SU-DHL-6 (cell line): ENCODE results near the gene IFIT1.

Experiments
- H2AFZ ChIP-seq: fragments of 200-600 bp; sonication (generic); 2 replicates; pipeline ENCODE4 v1.6.1; 2014; ENCODE audit warnings: low read depth, mild to moderate bottlenecking, moderate library complexity, mixed read lengths, antibody characterized with exemption, low read length; ENCODE audit not compliant: severe bottlenecking
- H3F3A ChIP-seq: fragments of 200-600 bp; shearing (Covaris generic); 2 replicates; pipeline ENCODE4 v1.6.0; 2016; ENCODE audit warnings: antibody characterized with exemption, mild to moderate bottlenecking; ENCODE audit not compliant: insufficient read depth
- H3K27ac ChIP-seq: fragments of 200-600 bp; sonication (generic); 2 replicates; pipeline ENCODE4 v1.5.1; 2016; ENCODE audit warnings: low read depth, mild to moderate bottlenecking, low read length, moderate library complexity, mixed read lengths
- H3K27me3 ChIP-seq: fragments of 200-600 bp; sonication (generic), shearing (Covaris generic); 2 replicates; pipeline ENCODE4 v1.6.0; 2014; ENCODE audit warnings: mild to moderate bottlenecking, low read length
- H3K36me3 ChIP-seq: fragments of 200-600 bp; sonication (generic); 2 replicates; pipeline ENCODE4 v1.6.1; 2014; ENCODE audit warnings: mild to moderate bottlenecking, low read length, mixed read lengths
- H3K4me2 ChIP-seq: fragments of 300-600, 200-600 bp; shearing (Covaris generic), sonication (generic); 2 replicates; pipeline ENCODE4 v1.6.0; 2014; ENCODE audit warnings: low read length, low read depth, mild to moderate bottlenecking; ENCODE audit not compliant: poor library complexity, severe bottlenecking
- H3K4me3 ChIP-seq: fragments of 200-600 bp; sonication (generic); 2 replicates; pipeline ENCODE4 v1.5.1; 2014; ENCODE audit warnings: antibody characterized with exemption, low read length, mild to moderate bottlenecking, mixed read lengths; ENCODE audit not compliant: insufficient read depth, poor library complexity, severe bottlenecking
- H3K79me2 ChIP-seq: fragments of 200-600 bp; sonication (generic); 2 replicates; pipeline ENCODE4 v1.6.1; 2014; ENCODE audit warnings: mild to moderate bottlenecking, low read length, moderate library complexity; ENCODE audit not compliant: insufficient read depth
- H3K9ac ChIP-seq: fragments of 200-600 bp; sonication (generic); 2 replicates; pipeline ENCODE4 v1.7.0; 2014; ENCODE audit warnings: mild to moderate bottlenecking, low read length
- H3K9me2 ChIP-seq: fragments of 200-600 bp; sonication (generic); replicated peaks from 2 replicates; pipeline ENCODE4 v1.6.1; 2014; ENCODE audit warnings: low read length; ENCODE audit not compliant: insufficient read depth
- H3K9me3 ChIP-seq: fragments of 200-600 bp; sonication (generic); 2 replicates; pipeline ENCODE4 v1.6.1; 2014; ENCODE audit warnings: low read length, mixed read lengths; ENCODE audit not compliant: insufficient read depth
- H4K20me1 ChIP-seq: fragments of 200-600 bp; sonication (generic); 2 replicates; pipeline ENCODE4 v1.6.1; 2014; ENCODE audit warnings: low read depth, mild to moderate bottlenecking, antibody characterized with exemption, low read length, moderate library complexity, mixed read lengths
- EZH2phosphoT487 ChIP-seq: fragments of 200-600 bp; sonication (generic), shearing (Covaris generic); conservative IDR thresholded peaks from 2 replicates; pipeline ENCODE4 v1.6.1; 2018; ENCODE audit warnings: mild to moderate bottlenecking, antibody characterized with exemption, low read length, moderate library complexity, mixed read lengths
- TF ChIP-seq, protein P1 (sequence below): fragments of 200-600 bp; sonication (generic); IDR thresholded peaks from one replicate; pipeline ENCODE4 v1.5.1; 2017; ENCODE audit warnings: antibody characterized with exemption, mild to moderate bottlenecking, low read length, moderate library complexity; ENCODE audit not compliant: insufficient read depth, poor library complexity, severe bottlenecking

Gene IFIT1, protein sequence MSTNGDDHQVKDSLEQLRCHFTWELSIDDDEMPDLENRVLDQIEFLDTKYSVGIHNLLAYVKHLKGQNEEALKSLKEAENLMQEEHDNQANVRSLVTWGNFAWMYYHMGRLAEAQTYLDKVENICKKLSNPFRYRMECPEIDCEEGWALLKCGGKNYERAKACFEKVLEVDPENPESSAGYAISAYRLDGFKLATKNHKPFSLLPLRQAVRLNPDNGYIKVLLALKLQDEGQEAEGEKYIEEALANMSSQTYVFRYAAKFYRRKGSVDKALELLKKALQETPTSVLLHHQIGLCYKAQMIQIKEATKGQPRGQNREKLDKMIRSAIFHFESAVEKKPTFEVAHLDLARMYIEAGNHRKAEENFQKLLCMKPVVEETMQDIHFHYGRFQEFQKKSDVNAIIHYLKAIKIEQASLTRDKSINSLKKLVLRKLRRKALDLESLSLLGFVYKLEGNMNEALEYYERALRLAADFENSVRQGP

DNA sequence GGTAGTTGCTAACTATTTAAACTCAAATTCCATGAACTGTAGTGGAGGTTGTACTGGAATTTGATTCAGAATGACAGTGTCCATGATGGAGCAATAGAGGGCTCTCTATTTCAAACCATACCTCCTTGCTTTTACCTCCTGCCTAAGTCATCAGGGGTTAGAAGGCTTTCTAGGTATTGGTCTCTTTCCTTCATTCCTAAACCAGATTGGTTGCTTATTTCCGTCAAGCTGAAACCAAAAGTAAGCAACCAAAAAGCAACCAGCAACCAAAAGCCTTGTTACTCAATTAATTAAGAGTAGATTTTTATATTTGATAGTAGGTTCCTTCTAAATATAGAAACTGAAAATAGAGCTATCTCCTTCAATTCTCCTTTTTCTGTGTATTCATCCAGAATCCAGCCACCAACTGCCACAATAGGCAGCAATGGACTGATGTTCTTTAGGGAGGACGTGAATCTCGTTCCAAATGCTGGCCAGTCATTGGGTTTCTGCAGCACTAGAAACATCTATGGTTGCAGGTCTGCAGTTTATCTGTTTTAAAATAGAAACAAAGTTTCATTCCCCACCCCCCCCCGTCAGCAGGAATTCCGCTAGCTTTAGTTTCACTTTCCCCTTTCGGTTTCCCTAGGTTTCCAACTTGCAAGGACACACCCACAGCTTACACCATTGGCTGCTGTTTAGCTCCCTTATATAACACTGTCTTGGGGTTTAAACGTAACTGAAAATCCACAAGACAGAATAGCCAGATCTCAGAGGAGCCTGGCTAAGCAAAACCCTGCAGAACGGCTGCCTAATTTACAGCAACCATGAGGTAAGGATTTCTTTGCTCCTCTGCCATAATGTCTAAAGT lies at the start of gene IFIT1:
TSS of gene IFIT1 (plus strand) at position 717 of the 850 bp plus-strand sequence. CDS start at position 807, 90 bp downstream.
- TF ChIP-seq, protein P1, sequence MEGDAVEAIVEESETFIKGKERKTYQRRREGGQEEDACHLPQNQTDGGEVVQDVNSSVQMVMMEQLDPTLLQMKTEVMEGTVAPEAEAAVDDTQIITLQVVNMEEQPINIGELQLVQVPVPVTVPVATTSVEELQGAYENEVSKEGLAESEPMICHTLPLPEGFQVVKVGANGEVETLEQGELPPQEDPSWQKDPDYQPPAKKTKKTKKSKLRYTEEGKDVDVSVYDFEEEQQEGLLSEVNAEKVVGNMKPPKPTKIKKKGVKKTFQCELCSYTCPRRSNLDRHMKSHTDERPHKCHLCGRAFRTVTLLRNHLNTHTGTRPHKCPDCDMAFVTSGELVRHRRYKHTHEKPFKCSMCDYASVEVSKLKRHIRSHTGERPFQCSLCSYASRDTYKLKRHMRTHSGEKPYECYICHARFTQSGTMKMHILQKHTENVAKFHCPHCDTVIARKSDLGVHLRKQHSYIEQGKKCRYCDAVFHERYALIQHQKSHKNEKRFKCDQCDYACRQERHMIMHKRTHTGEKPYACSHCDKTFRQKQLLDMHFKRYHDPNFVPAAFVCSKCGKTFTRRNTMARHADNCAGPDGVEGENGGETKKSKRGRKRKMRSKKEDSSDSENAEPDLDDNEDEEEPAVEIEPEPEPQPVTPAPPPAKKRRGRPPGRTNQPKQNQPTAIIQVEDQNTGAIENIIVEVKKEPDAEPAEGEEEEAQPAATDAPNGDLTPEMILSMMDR: no peak
- no peak for TF ChIP-seq EZH2phosphoT487
- no peaks in the 10 kb centered on the region for H3K9me3 ChIP-seq
- no peaks in the 10 kb centered on the region for H3K27me3 ChIP-seq
- no peaks in the 10 kb centered on the region for H3K9me2 ChIP-seq
- H3F3A ChIP-seq: no peaks in the 10 kb centered on the region
- H3K36me3 ChIP-seq: no peaks in the 10 kb centered on the region
- no peak within 1 kb of the TSS for H3K9ac ChIP-seq
- peak within 1 kb of the TSS; percentile 34 for H3K4me2 ChIP-seq
- H2AFZ ChIP-seq: no peak within 1 kb of the TSS
- H4K20me1 ChIP-seq: no peaks in the 10 kb centered on the region
- H3K4me3 ChIP-seq: no peak within 1 kb of the TSS
- H3K79me2 ChIP-seq: no peaks in the 10 kb centered on the region
- H3K27ac ChIP-seq: no peak within 1 kb of the TSS

DNA sequence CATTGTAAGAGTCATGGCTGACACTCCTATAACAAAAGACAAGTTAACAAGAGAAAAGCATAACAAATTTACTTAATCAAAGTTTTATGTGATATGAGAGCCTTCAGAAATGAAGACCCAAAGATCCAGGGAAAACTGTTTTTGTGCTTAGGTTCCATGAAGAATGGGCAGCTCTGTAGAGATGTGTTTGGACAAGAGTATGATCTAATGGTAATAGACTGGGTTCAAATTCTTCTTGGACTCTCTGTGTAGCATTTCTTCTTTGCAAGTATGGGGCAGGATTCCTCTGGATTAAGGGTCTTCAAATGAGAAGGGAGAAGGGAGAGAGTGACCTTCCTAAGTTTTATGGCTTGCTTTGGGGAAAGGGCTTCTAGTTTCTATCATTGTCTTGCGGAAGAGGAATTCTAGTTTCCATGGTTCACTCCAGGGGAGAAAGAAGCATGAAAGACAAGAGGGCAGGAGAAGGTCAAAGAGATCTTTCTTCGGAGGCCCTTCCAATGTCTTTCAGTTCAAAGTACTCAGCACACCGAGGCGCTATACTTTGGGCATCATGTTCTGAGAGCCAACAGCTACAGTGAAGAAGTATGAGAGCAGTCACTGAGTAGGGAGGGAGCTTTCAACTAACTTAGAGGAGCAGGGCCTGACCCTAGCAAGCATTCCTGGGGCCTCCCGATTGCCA lies 49.2 kb upstream of the IFIT1 start:
- Histone ChIP-seq H4K20me1 (no peaks in the 10 kb centered on the region), H3K4me2 (no peak overlapping the region), H3K79me2 (no peaks in the 10 kb centered on the region), H3K9ac (no peak overlapping the region), H3K9me2 (no peaks in the 10 kb centered on the region), H3K27me3 (0 out of 2 replicates have a peak, but pooled peaks cover 3% of the 10 kb centered on the region), H3K36me3 (no peaks in the 10 kb centered on the region), H3F3A (no peaks in the 10 kb centered on the region), H3K4me3 (no peak overlapping the region), H2AFZ (no peak overlapping the region), H3K9me3 (no peaks in the 10 kb centered on the region), H3K27ac (no peak overlapping the region)
- TF ChIP-seq EZH2phosphoT487: no peak
- TF ChIP-seq, protein P1: no peak

DNA sequence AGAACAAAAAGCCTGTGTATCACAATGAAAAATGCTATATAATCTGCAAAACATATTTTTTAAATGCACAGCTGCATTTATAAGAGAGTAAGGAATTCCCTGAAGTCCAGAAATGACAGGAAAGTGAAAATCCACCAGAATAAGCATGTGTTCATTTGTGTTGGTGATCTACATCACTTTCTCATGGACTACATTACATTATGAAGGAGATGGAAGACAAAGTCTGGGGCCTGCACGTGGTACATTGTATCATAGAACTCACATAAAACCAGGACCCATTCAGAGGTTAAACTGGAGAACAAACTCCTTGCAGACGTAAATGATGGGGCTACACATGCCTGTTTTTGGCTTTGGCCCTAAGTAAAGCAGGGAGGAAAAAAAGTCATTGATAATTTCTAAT lies 48.3 kb upstream of the IFIT1 start:
- Histone ChIP-seq H3K9me2 (no peaks in the 10 kb centered on the region), H3K4me3 (no peak overlapping the region), H3K9me3 (no peaks in the 10 kb centered on the region), H3K36me3 (no peaks in the 10 kb centered on the region), H3K27ac (no peak overlapping the region), H3K4me2 (no peak overlapping the region), H3K27me3 (0 out of 2 replicates have a peak, but pooled peaks cover 3% of the 10 kb centered on the region), H4K20me1 (no peaks in the 10 kb centered on the region), H3K79me2 (no peaks in the 10 kb centered on the region), H3F3A (no peaks in the 10 kb centered on the region), H2AFZ (no peak overlapping the region), H3K9ac (no peak overlapping the region)
- TF ChIP-seq, protein P1: no peak
- TF ChIP-seq EZH2phosphoT487: no peak
